NT2/D1 (cell line): ENCODE measurements around the gene PCDHGA10.

Experiments
- SUZ12 ChIP-seq: IDR thresholded peaks from 2 replicates; pipeline ENCODE4 v1.6.1; 2011; ENCODE audit not compliant: insufficient read length, insufficient read depth; ENCODE audit errors: extremely low read depth
- YY1 ChIP-seq: IDR thresholded peaks from 2 replicates; pipeline ENCODE4 v1.6.1; 2011; ENCODE audit not compliant: insufficient read length, insufficient read depth
- ZNF274 ChIP-seq: IDR thresholded peaks from 2 replicates; pipeline ENCODE4 v1.6.1; 2011; ENCODE audit warnings: mild to moderate bottlenecking, low read depth, low read length

- TF ChIP-seq ZNF274 (no peak), YY1 (no peak), SUZ12 (no peak)
Observed at GRCh38 chr5:141363952-141364660, 48.7 kb upstream of the PCDHGA10 start, which contains the start of gene PCDHGA5.
